ENCODE results near the gene HIVEP3.
A peak's percentile ranks its signal among the peaks of the same experiment; 100 is the strongest.

HIVEP3 gene

DNA sequence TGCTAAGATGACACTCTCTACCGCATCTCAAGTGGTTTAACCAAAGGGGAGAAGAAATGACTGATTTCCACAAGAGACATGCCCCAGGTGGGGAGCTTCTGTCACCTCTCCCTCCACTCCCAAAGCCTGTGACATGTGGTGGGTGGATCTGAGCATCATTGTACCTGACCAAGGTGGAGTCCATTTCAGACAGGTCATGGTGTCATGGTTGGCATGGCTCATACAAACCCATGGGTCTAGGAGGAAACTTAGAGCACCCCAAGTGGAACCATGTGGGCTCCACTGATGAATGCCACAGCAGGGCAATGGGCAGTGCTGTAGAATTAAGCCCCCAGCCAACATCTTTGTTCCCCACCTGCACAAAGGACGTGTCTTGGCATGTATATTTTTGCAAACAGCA is 302.7 kb downstream of the HIVEP3 start:
- TF ChIP-seq CTCF (IDR thresholded peaks at IDR 0.05; ENCODE audit: insufficient read depth, low read depth, low read length, missing control alignments), result no peak
- DNase-seq (ENCODE audit: low read depth), result no peak
- no peak overlapping the region for H3K4me3 ChIP-seq (ENCODE audit: low read length)

DNA sequence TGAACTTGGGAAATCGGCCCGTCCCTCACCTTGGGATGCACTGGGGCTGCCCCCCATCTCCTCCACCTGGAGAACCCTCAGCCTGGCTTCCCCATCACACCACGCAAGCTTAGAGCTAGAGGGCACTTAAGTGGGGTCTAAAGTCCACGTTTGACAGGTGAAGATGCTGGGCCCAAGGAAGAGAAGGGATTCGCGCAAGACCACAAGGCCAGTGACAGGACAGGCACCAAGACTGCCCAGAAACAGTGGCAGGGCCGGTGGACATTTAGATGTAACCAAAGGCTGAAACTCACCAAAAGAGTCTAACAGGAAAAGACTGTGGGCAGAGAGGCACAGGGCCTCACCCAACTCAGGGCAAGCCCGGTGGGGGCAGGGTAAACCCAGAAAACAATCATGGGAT is 303.4 kb downstream of the HIVEP3 start:
- DNase-seq (ENCODE audit: low read depth), result no peak
- H3K4me3 ChIP-seq (ENCODE audit: low read length), result no peak overlapping the region

DNA sequence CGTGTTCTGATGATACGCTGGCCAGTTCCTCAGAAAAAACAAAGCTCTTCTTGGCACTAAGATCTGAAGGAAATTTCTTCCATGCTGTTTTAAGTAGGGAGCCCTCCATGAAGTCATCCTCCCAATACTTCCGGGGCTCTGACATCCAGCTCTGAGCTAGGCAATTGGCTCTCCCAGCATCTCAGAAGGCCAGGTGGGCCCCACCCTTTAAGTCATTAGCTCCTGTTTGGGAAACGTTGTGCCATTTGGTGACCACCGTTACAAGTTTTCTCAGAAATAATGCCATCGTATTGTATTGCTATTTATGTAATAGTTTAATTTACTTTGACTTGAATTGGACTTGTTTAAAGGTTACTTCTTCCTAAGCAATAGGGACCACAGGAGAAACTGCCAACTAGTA is 303.9 kb downstream of the HIVEP3 start:
- no peak for DNase-seq (ENCODE audit: low read depth)
- no peak overlapping the region for H3K4me3 ChIP-seq (ENCODE audit: low read length)
- no peak for TF ChIP-seq CTCF (IDR thresholded peaks at IDR 0.05; ENCODE audit: insufficient read depth, low read depth, low read length, missing control alignments)

More for the DNA sequence above, 303.4 kb downstream of the HIVEP3 start:
- no peak for TF ChIP-seq CTCF (IDR thresholded peaks at IDR 0.05; ENCODE audit: insufficient read depth, low read depth, low read length, missing control alignments)

- no peak overlapping the region for H3K4me3 ChIP-seq (ENCODE audit: low read length)
- no peak for TF ChIP-seq CTCF (IDR thresholded peaks at IDR 0.05; ENCODE audit: insufficient read depth, low read depth, low read length, missing control alignments)
- peak; percentile 90 for DNase-seq (ENCODE audit: low read depth)
These were observed 304.8 kb downstream of the HIVEP3 start for GRCh38 chr1:41613689-41614574.

DNA sequence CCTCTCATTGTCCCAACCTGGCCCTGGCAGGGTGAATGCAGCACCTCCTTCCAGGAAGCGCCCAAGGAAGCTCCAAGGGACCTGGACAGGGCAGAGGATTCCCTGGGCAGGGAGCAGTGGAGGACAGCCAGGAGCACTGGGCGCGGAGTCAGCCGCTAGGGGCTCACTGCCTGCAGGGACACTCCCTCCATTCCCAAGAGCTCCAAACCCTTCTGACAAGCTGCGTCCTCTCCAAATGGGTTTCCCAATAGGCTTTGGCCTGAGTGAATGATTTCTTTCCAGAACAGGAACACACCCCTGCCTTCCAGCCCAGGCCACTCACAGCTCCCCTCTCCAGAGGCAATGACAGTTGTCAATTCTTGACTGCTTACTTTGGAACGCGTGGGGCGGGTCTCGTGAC is 305.8 kb downstream of the HIVEP3 start:
- DNase-seq (ENCODE audit: low read depth), result peak; percentile 64
- no peak overlapping the region for H3K4me3 ChIP-seq (ENCODE audit: low read length)
- TF ChIP-seq CTCF (IDR thresholded peaks at IDR 0.05; ENCODE audit: insufficient read depth, low read depth, low read length, missing control alignments), result no peak

DNA sequence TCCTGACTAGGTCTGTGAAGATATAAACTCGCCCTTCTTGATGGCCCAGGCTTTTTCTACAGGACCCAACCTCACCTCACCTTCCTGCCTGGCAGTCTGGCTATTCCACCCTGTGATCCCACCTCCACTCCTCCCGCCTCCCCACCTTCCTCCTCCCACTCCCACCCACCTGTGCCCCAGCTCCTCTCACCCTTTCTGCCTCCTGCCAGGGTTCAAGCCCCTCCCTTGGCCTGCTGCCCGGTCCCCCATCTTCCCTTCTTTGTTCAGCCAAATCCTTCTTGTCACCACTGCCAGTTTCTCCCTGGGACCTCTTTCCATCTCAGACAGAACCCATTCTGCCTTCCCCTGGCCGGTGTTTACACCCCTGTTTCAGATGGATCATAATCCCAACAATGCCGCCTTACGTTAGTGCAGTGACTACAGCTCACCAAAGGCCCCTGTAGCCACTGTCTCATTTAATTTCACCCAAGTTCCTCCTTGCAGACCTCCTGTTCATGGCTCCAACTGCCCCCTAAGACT is 306.7 kb downstream of the HIVEP3 start:
- TF ChIP-seq CTCF (IDR thresholded peaks at IDR 0.05; ENCODE audit: insufficient read depth, low read depth, low read length, missing control alignments), result no peak
- DNase-seq (ENCODE audit: low read depth), result no peak
- H3K4me3 ChIP-seq (ENCODE audit: low read length), result no peak overlapping the region

Measured in epithelial cell of esophagus (primary cell).